ENCODE data around the gene GRM1.

GRM1 gene

GRCh38 chr6:146290589-146290901 lies 261.7 kb downstream of the GRM1 start:
- no peaks in the 10 kb centered on the region for H3K36me3 ChIP-seq (ENCODE audit: insufficient read depth, low read length)
- ATAC-seq (ENCODE audit: insufficient read depth, low read depth) (no peak), DNase-seq (no peak)
- H3K4me2 ChIP-seq (ENCODE audit: insufficient read depth, low read length) = no peak overlapping the region
- no peaks in the 10 kb centered on the region for H3K4me1 ChIP-seq (ENCODE audit: insufficient read depth, low read length)
- H3K9ac ChIP-seq (ENCODE audit: low read depth, low read length) = no peak overlapping the region
- H3K4me3 ChIP-seq (ENCODE audit: low read depth in 1 of 2, low read length in 2 of 2) = no peak overlapping the region
- no peaks in the 10 kb centered on the region for H3K9me3 ChIP-seq (ENCODE audit: insufficient read depth, low read length, severe bottlenecking)
- H3K79me2 ChIP-seq (ENCODE audit: insufficient read depth, low read length) = no peaks in the 10 kb centered on the region
- H3K27me3 ChIP-seq (ENCODE audit: insufficient read depth, low read length, poor library complexity) = no peaks in the 10 kb centered on the region
- no peak for TF ChIP-seq CTCF (IDR thresholded peaks at IDR 0.05; ENCODE audit: borderline replicate concordance, extremely low read depth, low read length, poor library complexity, severe bottlenecking)
- no peak for TF ChIP-seq EZH2 (IDR thresholded peaks at IDR 0.05; ENCODE audit: borderline replicate concordance, low read depth, low read length, severe bottlenecking)
- no peak overlapping the region for H2AFZ ChIP-seq (ENCODE audit: low read depth, low read length)
- no peaks in the 10 kb centered on the region for H4K20me1 ChIP-seq (ENCODE audit: insufficient read depth, low read length)
- H3K27ac ChIP-seq (ENCODE audit: low read length) = no peak overlapping the region

- Histone ChIP-seq H3K4me3 (ENCODE audit: low read depth in 1 of 2, low read length in 2 of 2) (no peak overlapping the region), H3K36me3 (ENCODE audit: insufficient read depth, low read length) (no peaks in the 10 kb centered on the region), H3K4me2 (ENCODE audit: insufficient read depth, low read length) (no peak overlapping the region), H3K9ac (ENCODE audit: low read depth, low read length) (no peak overlapping the region), H2AFZ (ENCODE audit: low read depth, low read length) (no peak overlapping the region), H3K79me2 (ENCODE audit: insufficient read depth, low read length) (no peaks in the 10 kb centered on the region), H3K4me1 (ENCODE audit: insufficient read depth, low read length) (no peaks in the 10 kb centered on the region), H3K9me3 (ENCODE audit: insufficient read depth, low read length, severe bottlenecking) (no peaks in the 10 kb centered on the region), H3K27me3 (ENCODE audit: insufficient read depth, low read length, poor library complexity) (no peaks in the 10 kb centered on the region), H4K20me1 (ENCODE audit: insufficient read depth, low read length) (no peaks in the 10 kb centered on the region), H3K27ac (ENCODE audit: low read length) (no peak overlapping the region)
- ATAC-seq (ENCODE audit: insufficient read depth, low read depth) (no peak), DNase-seq (no peak)
- TF ChIP-seq CTCF (IDR thresholded peaks at IDR 0.05; ENCODE audit: borderline replicate concordance, extremely low read depth, low read length, poor library complexity, severe bottlenecking) = no peak
- no peak for TF ChIP-seq EZH2 (IDR thresholded peaks at IDR 0.05; ENCODE audit: borderline replicate concordance, low read depth, low read length, severe bottlenecking)
Measured at GRCh38 chr6:146292506-146292905, 263.6 kb downstream of the GRM1 start.

- no peak for TF ChIP-seq EZH2 (IDR thresholded peaks at IDR 0.05; ENCODE audit: borderline replicate concordance, low read depth, low read length, severe bottlenecking)
- TF ChIP-seq CTCF (IDR thresholded peaks at IDR 0.05; ENCODE audit: borderline replicate concordance, extremely low read depth, low read length, poor library complexity, severe bottlenecking) = no peak
- ATAC-seq (ENCODE audit: insufficient read depth, low read depth) (no peak), DNase-seq (no peak)
- Histone ChIP-seq H4K20me1 (ENCODE audit: insufficient read depth, low read length) (no peaks in the 10 kb centered on the region), H3K79me2 (ENCODE audit: insufficient read depth, low read length) (no peaks in the 10 kb centered on the region), H2AFZ (ENCODE audit: low read depth, low read length) (no peak overlapping the region), H3K4me2 (ENCODE audit: insufficient read depth, low read length) (no peak overlapping the region), H3K9ac (ENCODE audit: low read depth, low read length) (no peak overlapping the region), H3K4me3 (ENCODE audit: low read depth in 1 of 2, low read length in 2 of 2) (no peak overlapping the region), H3K27me3 (ENCODE audit: insufficient read depth, low read length, poor library complexity) (no peaks in the 10 kb centered on the region), H3K9me3 (ENCODE audit: insufficient read depth, low read length, severe bottlenecking) (no peaks in the 10 kb centered on the region), H3K4me1 (ENCODE audit: insufficient read depth, low read length) (no peaks in the 10 kb centered on the region), H3K36me3 (ENCODE audit: insufficient read depth, low read length) (no peaks in the 10 kb centered on the region), H3K27ac (ENCODE audit: low read length) (no peak overlapping the region)
Measured at GRCh38 chr6:146295695-146296094, 266.8 kb downstream of the GRM1 start.

DNA sequence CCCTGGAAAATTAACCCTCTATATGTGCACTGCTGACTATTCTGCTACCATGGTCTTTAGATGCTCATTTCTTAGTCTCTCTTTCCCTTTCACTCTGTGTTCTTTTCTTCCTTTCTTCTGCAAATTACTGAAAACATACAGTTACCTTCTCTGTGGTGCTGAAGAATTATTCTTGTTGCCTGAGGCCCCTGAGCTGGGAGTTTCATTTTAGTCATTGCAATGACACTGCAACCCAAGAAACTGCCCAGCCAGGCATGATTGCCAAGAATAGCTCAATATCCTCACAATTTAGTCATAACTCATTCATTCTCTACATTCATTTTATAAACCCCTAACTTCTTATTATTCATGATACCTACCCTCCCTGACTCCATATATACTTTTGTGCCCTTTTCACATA lies 269.0 kb downstream of the GRM1 start:
- no peak for DNase-seq
- Histone ChIP-seq H3K79me2 (ENCODE audit: insufficient read depth, low read length) (no peaks in the 10 kb centered on the region), H3K4me1 (ENCODE audit: insufficient read depth, low read length) (no peaks in the 10 kb centered on the region), H3K36me3 (ENCODE audit: insufficient read depth, low read length) (no peaks in the 10 kb centered on the region), H3K27ac (ENCODE audit: low read length) (no peak overlapping the region), H3K27me3 (ENCODE audit: insufficient read depth, low read length, poor library complexity) (no peaks in the 10 kb centered on the region), H2AFZ (ENCODE audit: low read depth, low read length) (no peak overlapping the region), H3K9me3 (ENCODE audit: insufficient read depth, low read length, severe bottlenecking) (no peaks in the 10 kb centered on the region), H3K9ac (ENCODE audit: low read depth, low read length) (no peak overlapping the region), H3K4me2 (ENCODE audit: insufficient read depth, low read length) (no peak overlapping the region), H3K4me3 (ENCODE audit: low read depth in 1 of 2, low read length in 2 of 2) (no peak overlapping the region), H4K20me1 (ENCODE audit: insufficient read depth, low read length) (no peaks in the 10 kb centered on the region)
- no peak for ATAC-seq (ENCODE audit: insufficient read depth, low read depth)
- TF ChIP-seq CTCF (IDR thresholded peaks at IDR 0.05; ENCODE audit: borderline replicate concordance, extremely low read depth, low read length, poor library complexity, severe bottlenecking) (no peak), EZH2 (IDR thresholded peaks at IDR 0.05; ENCODE audit: borderline replicate concordance, low read depth, low read length, severe bottlenecking) (no peak)

Data from DND-41 (cell line).